HG03520 (cell line): ENCODE data around the gene CBLN4.

Experiments
- ATAC-seq: cut with Tn5 transposase; IDR thresholded peaks from one replicate; pipeline ENCODE4 v1.9.1; 2021; ENCODE audit warnings: mild to moderate bottlenecking, moderate library complexity; ENCODE audit not compliant: unreplicated experiment

CBLN4 gene

GRCh38 chr20:55947701-55948100 is 57.6 kb downstream of the CBLN4 start:
- no peak for ATAC-seq
